Measurements from ENCODE around the gene CDS2.

The CDS2 gene

DNA sequence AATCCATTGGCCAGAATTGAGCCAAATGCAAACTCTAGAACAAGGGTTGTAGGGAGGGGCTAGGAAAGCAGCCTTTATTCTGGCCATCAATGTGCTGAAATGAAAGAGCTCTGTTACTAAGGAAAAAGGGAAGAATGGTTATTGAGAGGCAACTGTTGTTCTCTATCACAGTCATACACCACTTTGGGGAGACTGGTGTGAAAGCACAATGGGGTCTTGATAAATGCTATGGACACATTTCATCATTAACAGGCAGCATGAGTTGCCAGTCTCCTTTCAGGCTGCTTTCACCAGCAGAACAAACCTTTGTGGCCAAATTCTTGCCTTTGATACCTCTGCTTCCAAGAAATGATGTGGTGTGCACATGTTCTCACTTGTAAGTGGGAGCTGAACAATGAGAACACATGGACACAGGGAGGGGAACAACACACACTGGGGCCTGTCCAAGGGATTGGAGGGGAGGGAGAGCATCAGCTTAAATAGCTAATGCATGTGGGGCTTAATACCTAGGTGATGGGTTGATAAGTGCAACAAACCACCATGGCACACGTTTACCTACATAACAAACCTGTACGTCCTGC is 86.2 kb downstream of the CDS2 start:
- TF ChIP-seq ZFX (IDR thresholded peaks at IDR 0.05), result no peak
- TF ChIP-seq, protein P1, sequence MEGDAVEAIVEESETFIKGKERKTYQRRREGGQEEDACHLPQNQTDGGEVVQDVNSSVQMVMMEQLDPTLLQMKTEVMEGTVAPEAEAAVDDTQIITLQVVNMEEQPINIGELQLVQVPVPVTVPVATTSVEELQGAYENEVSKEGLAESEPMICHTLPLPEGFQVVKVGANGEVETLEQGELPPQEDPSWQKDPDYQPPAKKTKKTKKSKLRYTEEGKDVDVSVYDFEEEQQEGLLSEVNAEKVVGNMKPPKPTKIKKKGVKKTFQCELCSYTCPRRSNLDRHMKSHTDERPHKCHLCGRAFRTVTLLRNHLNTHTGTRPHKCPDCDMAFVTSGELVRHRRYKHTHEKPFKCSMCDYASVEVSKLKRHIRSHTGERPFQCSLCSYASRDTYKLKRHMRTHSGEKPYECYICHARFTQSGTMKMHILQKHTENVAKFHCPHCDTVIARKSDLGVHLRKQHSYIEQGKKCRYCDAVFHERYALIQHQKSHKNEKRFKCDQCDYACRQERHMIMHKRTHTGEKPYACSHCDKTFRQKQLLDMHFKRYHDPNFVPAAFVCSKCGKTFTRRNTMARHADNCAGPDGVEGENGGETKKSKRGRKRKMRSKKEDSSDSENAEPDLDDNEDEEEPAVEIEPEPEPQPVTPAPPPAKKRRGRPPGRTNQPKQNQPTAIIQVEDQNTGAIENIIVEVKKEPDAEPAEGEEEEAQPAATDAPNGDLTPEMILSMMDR (conservative IDR thresholded peaks at IDR 0.05), result no peak
- H3K27ac ChIP-seq, result no peak overlapping the region

DNA sequence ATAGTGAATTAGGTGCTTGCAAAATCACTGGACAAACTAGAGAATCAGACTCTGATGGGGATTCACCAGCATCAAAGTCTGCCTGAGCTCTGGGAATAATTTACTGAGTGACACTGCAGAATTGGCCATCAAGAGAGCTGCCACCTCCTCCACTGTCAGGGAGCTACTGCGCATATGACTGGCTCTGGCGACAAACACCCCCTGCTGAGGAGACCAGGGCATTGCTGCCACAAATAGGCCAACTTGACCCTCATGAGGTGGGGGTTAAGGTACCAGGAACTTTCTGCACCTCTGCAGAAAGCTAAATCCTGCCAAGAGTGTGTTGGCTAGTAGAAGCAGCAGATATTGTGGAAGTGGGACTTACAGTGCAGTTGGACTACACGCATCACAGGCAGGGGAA is 88.0 kb downstream of the CDS2 start:
- no peak for TF ChIP-seq ZFX (IDR thresholded peaks at IDR 0.05)
- TF ChIP-seq, protein P1 (conservative IDR thresholded peaks at IDR 0.05), result no peak
- H3K27ac ChIP-seq, result no peak overlapping the region

DNA sequence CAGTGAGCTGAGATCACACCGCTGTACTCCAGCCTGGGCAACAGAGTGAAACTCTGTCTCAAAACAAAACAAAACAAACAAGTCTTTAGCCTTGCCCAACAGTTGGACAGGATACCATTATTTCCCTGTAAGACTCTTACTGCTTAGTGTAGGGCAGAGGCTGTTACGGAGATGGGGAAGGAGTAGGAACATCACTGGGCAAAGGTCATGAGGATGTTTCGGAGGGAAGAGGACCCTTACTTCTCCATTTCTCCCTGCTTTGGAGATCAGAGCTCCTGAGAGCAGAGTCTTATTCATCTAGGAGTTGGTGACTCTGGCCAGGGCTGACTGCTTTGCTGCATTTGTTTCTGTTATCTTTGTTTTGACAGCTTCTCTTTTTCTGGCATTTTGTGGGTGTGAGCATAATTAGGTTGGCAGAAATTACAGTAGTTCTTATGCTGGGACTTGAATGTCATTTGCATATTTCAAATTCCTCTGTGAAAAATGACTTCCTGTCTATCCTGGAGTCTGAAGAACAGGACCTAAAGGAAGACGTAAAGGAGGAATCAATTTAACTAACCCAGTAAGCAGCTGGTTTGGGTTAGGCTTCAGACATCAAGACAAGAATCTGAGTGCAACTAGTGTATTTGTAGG is 89.0 kb downstream of the CDS2 start:
- no peak for TF ChIP-seq ZFX (IDR thresholded peaks at IDR 0.05)
- TF ChIP-seq, protein P1 (conservative IDR thresholded peaks at IDR 0.05), result no peak
- no peak overlapping the region for H3K27ac ChIP-seq

DNA sequence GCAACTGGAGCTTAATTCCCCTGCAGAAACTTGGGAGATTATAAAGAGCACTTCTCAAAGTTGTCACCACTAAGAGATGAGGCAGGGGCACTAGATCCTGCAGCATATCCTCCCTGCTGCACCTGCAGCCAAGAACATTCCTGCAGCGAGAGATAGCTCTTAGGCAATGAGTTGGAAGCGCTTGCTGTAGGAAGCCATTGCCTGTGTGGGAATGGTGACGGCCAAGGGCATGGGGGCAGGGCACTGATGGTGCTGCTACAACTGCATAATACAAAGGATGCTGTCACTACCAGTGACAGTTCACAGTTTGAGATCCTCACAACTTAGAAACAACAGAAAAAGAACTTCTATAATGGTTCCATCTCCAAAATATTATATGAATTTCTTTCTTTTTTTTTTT is 89.9 kb downstream of the CDS2 start:
- TF ChIP-seq, protein P1 (conservative IDR thresholded peaks at IDR 0.05), result no peak
- TF ChIP-seq ZFX (IDR thresholded peaks at IDR 0.05), result no peak
- H3K27ac ChIP-seq, result no peak overlapping the region

DNA sequence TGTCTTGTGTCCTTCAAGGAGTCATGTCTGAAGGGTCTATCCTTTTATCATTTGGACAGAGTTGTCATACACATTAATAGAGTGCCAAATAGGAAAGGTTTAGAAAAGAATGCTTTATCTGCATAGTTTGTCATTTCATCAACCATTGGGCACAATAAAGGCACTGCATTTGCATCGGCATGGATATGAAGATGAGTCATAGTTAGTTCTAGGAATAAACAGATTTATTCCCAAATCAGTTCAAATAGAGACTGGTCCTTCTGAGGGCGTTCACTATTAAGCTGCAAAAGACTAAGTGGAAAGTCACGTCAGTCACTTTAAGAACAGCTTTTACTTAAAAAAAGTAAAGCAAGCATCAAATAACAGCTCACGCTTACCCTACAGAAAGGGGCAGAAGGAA is 90.8 kb downstream of the CDS2 start:
- TF ChIP-seq, protein P1 (conservative IDR thresholded peaks at IDR 0.05), result no peak
- no peak for TF ChIP-seq ZFX (IDR thresholded peaks at IDR 0.05)
- H3K27ac ChIP-seq, result no peak overlapping the region

DNA sequence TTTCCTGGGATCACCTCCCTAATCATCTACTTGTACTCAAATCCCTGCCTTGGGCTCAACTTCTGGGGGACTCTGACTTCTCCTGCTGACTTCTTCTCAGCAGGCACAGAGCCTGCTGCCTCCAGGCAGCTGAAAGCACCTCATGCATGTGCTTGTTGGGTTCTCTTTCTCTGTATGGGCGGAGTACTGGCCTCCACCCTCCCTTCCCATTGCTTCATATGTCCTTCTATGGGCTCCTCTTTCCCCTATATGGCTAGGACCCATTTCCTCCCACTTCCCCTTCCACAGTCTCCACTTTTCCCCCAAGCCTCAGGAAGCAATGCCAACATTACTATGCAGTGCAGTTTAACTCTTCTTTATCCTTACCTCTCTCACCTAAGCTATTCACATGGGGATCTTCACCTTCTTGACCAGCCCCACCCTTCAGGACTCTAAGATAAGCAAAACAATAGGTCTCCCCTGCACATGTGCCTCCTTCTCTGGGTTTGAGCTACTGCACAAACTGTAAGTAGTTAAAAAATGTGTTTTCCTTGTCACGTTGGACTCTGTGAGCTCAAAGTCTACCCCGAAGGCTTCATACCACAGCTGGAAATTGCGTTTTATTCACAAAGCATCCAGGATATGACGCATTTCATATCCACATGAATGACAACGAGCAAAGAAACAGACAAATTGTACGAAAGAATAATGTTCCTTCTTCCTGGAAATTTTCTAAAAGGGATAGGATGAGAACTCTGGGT is 93.7 kb downstream of the CDS2 start:
- TF ChIP-seq, protein P1 (conservative IDR thresholded peaks at IDR 0.05), result no peak
- no peak for TF ChIP-seq ZFX (IDR thresholded peaks at IDR 0.05)
- no peak overlapping the region for H3K27ac ChIP-seq

DNA sequence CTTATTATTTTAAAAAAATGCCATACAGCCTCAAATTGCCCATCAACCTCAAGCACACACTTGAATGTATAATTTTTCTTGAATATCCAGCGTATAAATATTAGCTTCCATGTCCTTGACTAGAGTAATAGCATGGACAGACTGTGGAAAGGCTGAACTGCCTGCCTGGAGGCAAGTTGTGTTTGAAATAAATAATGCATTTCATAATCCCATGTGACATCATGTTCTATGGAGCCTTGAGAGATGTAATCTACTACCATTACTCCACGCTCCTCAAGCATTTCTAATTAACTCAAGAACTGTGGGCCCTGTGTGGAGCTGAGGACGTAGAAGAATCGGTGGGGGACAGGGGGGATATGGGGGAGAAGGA is 94.2 kb downstream of the CDS2 start:
- TF ChIP-seq, protein P1 (conservative IDR thresholded peaks at IDR 0.05), result no peak
- TF ChIP-seq ZFX (IDR thresholded peaks at IDR 0.05), result no peak
- no peak overlapping the region for H3K27ac ChIP-seq
